Coronary artery (tissue), 2 donors: ENCODE data around the gene EPN1.

ENCODE experiments used
- DNase-seq: peaks from one replicate; pipeline ENCODE4 v3.0.0-alpha.2; 2017; ENCODE audit warnings: low spot score
- H3K27ac ChIP-seq, 2 donors: fragments of 200-600 bp; sonication (generic); one replicate each; pipeline ENCODE4 v1.5.1; 2016 to 2019
- H3K4me3 ChIP-seq: fragments of 200-600 bp; sonication (generic); 2 replicates; pipeline ENCODE4 v1.5.1; 2016; ENCODE audit warnings: mild to moderate bottlenecking, moderate library complexity
- CTCF ChIP-seq: fragments of 200-600 bp; sonication (generic); IDR thresholded peaks from one replicate; pipeline ENCODE4 v1.5.1; 2019; ENCODE audit warnings: antibody characterized with exemption

Gene EPN1

GRCh38 chr19:55690769-55691545, 15.9 kb downstream of the EPN1 start:
- no peak for DNase-seq
- TF ChIP-seq CTCF = no peak
- Histone ChIP-seq H3K4me3 (no peak overlapping the region), H3K27ac (no peak overlapping the region)

- TF ChIP-seq CTCF = no peak
- no peak for DNase-seq
- Histone ChIP-seq H3K4me3 (no peak overlapping the region), H3K27ac (no peak overlapping the region)
Observed at GRCh38 chr19:55691561-55692481, 16.8 kb downstream of the EPN1 start.

GRCh38 chr19:55692681-55693081, 17.7 kb downstream of the EPN1 start:
- no peak overlapping the region for H3K27ac ChIP-seq
- TF ChIP-seq CTCF = no peak
- no peak for DNase-seq
- no peak overlapping the region for H3K4me3 ChIP-seq

DNA sequence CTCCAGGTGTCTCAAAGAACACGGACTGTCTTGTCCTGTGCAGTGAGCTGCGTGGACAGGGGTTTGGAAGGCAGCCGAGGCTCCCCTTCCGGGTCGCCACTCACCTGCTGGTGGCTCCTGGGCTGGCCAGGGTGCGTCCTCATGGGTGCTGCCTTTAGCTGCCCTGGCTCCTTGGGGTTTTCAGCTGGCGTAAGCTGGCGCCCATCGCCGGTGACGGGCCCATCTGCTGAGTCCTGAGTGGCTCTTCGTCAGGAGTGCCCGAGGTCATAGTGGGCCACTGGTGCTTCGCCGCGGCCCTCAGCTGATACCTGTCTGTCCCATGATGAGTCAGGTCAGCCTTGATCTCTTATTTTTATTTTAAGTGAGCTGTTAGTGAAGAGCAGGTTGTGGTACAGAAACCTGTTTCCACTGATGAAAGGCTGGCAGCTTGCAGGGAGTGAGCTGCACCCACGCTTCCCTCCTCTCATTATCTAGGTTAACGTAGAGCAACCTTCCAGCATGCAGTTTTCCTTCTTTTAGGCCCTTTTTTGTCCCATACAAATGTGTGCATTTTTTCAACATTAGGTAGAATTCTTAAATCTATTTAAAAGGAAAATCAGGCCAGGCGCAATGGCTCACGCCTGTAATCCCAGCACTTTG, 18.4 kb downstream of the EPN1 start:
- DNase-seq = no peak
- H3K27ac ChIP-seq = no peak overlapping the region
- TF ChIP-seq CTCF = no peak
- no peak overlapping the region for H3K4me3 ChIP-seq

- H3K27ac ChIP-seq = no peak overlapping the region
- TF ChIP-seq CTCF = no peak
- no peak for DNase-seq
- H3K4me3 ChIP-seq = no peak overlapping the region
Observed at GRCh38 chr19:55694241-55694655, 19.2 kb downstream of the EPN1 start.

- Histone ChIP-seq H3K4me3 (no peak overlapping the region), H3K27ac (no peak overlapping the region)
- no peak for DNase-seq
- TF ChIP-seq CTCF = no peak
Observed at GRCh38 chr19:55694656-55695491, 19.8 kb downstream of the EPN1 start.
